Heart left ventricle (tissue), 16 donors: Measurements from ENCODE around the gene RYR3. TPM values are rescaled to one million over a fixed set of nuclear protein-coding genes. Genes with fewer than 3 reads are reported as not detected.

Experiments
- ATAC-seq, 4 donors: fragments of 200-7000 bp; cut with Tn5 transposase; one replicate each; pipeline ENCODE4 v1.9.1; 2020 to 2022; ENCODE audit warnings: moderate library complexity in 4 of 4, mild to moderate bottlenecking in 3 of 4, moderate number of reproducible peaks in 1 of 4
- DNase-seq, 5 donors: peaks; one replicate each; pipeline ENCODE4 v3.0.0-alpha.2; 2020
- H3K27ac ChIP-seq, 12 donors: fragments of 200-600 bp; sonication (generic) in 4 of 12; one replicate each; pipeline versions ENCODE4 v1.5.0 to v1.8.0; 2016 to 2022; ENCODE audit warnings: mild to moderate bottlenecking in 2 of 12
- H3K27me3 ChIP-seq, 9 donors: fragments of 200-600 bp; sonication (generic) in 2 of 9; one replicate each; pipeline versions ENCODE4 v1.5.1 to v1.8.0; 2016 to 2022; ENCODE audit warnings: mild to moderate bottlenecking in 3 of 9
- H3K36me3 ChIP-seq, 9 donors: fragments of 200-600 bp; sonication (generic) in 2 of 9; one replicate each; pipeline versions ENCODE4 v1.5.0 to v1.8.0; 2018 to 2022; ENCODE audit warnings: mild to moderate bottlenecking in 2 of 9
- H3K4me1 ChIP-seq, 12 donors: fragments of 200-600 bp; sonication (generic) in 4 of 12; one replicate each; pipeline versions ENCODE4 v1.5.0 to v1.8.0; 2016 to 2022; ENCODE audit warnings: mild to moderate bottlenecking in 3 of 12
- H3K4me3 ChIP-seq, 12 donors: fragments of 200-600 bp; sonication (generic) in 4 of 12; one replicate each; pipeline versions ENCODE4 v1.5.0 to v1.8.0; 2017 to 2022; ENCODE audit warnings: mild to moderate bottlenecking in 9 of 12, moderate library complexity in 4 of 12
- H3K9me3 ChIP-seq, 12 donors: fragments of 200-600 bp; sonication (generic) in 4 of 12; one replicate each; pipeline versions ENCODE4 v1.5.0 to v1.8.0; 2016 to 2022; ENCODE audit warnings: mild to moderate bottlenecking in 1 of 12
- POLR2A ChIP-seq, 2 donors: fragments of 450-650 bp; IDR thresholded peaks; one replicate each; pipeline ENCODE4 v1.6.1; 2017; ENCODE audit warnings: antibody characterized with exemption in 2 of 2, mild to moderate bottlenecking in 2 of 2, moderate library complexity in 2 of 2
- WGBS, 4 donors: extraction: QIAGEN DNeasy Blood & Tissue Kit in 2 of 4; methylation state at CpG; one replicate each; pipeline versions ENCODE4 v1.1.5 to v1.1.7; 2013 to 2018; 5-methylcytosine and 5-hydroxymethylcytosine counted together
- intact Hi-C, 10 donors: fragments of 100-400 bp; cut with DNase I; formaldehyde crosslinking; loops; one replicate each; pipeline versions ENCODE4 v1.11.1 to v1.14.2; 2022
- polyA plus RNA-seq, 2 donors: library from polyadenylated mRNA; stranded (reverse); fragments of 200-250 nt; gene quantifications; one replicate each; pipeline ENCODE4 v1.2.3, GENCODE V29; 2013
- total RNA-seq, 9 donors: library from RNA; depleted of rRNA in 2 of 9; stranded (reverse); fragments of >200 nt in 2 of 9; fragmentation: NEBNext Ultra II Directional in 3 of 9; extraction: Animal tissue kit (Norgen Biotek cat#: 25700) in 3 of 9; gene quantifications; one replicate each; pipeline versions ENCODE4 v1.1.0 to v1.2.4, GENCODE V29; 2016 to 2023
- TF ChIP-seq, protein P1 (sequence below), 12 donors: fragments of 200-600 bp; sonication (generic) in 4 of 12; IDR thresholded peaks; one replicate each; pipeline versions ENCODE4 v1.5.0 to v1.8.0; 2018 to 2022; ENCODE audit warnings: antibody characterized with exemption in 12 of 12, mild to moderate bottlenecking in 5 of 12
- donor health status: ischemic (EF 13 %, LVEDD 7.1; RV severe dilation, severe dysfunction).
- donor health status: healthy with polysubstance abuse.
- donor health status: DM: no; HTN: yes; CAD: no.
- donor health status: DM: no; HTN: no; CAD: no.
- donor health status: ischemic (EF 25% LVEDD 6.9; RV normal size, moderate dysfunction).
- donor health status: ischemic (EF 25% LVEDD 5.7; RV mildly dilated, moderate dysfunction).
- donor health status: healthy.
- donor health status: DM: yes; HTN: yes; CAD: no.
- donor health status: ischemic (EF 35%, LVEDD 5.7; RV mildly dilated, moderate dysfunction).
- donor health status: nonischemic (EF 11% LVEDD 7.7; RV severe dilation, severe dysfunction).
- donor health status: DM: yes; HTN: yes; CAD: no.
- donor health status: PGD.
- donor health status: ischemic (EF 29% LVEDD 5.4; RV normal size, mild dysfunction).
- donor health status: nonischemic (EF 23%, LVEDD 6.1; RV moderate dilation, normal function).

The RYR3 gene
- total and polyA plus RNA-seq, 11 donors = 0.01 to 0.35 (median 0.23) TPM; not detected in 2

DNA sequence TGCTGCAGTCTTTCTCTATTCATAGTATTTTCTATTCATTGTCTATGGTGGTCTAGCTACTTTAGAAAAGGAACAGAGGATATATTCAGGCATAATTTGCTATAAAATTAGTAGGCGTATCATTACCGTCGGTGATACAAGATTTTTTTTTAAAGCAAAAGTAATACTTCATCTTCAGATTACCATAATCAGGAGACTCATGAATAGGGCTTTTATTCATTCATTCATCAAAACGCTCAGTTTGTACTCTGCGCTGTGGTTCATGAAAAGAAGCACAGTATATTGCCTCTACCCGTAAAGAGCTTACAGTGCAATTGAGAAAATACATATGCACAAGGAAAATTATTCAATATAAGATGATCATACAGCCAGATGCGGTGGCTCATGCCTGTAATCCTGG, 520.9 kb downstream of the RYR3 start:
- Histone ChIP-seq H3K9me3 (peaks cover 0 to 10% (median 0%) of the 10 kb centered on the region in 12 donors), H3K27me3 (no peaks in the 10 kb centered on the region), H3K27ac (no peak overlapping the region), H3K4me1 (no peaks in the 10 kb centered on the region), H3K36me3 (no peaks in the 10 kb centered on the region), H3K4me3 (no peak overlapping the region)
- intact Hi-C loops = no loop called here
- no peak for DNase-seq
- TF ChIP-seq POLR2A (IDR thresholded peaks at IDR 0.05) = no peak
- TF ChIP-seq, protein P1, sequence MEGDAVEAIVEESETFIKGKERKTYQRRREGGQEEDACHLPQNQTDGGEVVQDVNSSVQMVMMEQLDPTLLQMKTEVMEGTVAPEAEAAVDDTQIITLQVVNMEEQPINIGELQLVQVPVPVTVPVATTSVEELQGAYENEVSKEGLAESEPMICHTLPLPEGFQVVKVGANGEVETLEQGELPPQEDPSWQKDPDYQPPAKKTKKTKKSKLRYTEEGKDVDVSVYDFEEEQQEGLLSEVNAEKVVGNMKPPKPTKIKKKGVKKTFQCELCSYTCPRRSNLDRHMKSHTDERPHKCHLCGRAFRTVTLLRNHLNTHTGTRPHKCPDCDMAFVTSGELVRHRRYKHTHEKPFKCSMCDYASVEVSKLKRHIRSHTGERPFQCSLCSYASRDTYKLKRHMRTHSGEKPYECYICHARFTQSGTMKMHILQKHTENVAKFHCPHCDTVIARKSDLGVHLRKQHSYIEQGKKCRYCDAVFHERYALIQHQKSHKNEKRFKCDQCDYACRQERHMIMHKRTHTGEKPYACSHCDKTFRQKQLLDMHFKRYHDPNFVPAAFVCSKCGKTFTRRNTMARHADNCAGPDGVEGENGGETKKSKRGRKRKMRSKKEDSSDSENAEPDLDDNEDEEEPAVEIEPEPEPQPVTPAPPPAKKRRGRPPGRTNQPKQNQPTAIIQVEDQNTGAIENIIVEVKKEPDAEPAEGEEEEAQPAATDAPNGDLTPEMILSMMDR (IDR thresholded peaks at IDR 0.05) = no peak
- WGBS, 4 donors = 86 to 93% (median 91%) methylated on average over 7 of the region's 7 CpGs
- ATAC-seq = no peak

DNA sequence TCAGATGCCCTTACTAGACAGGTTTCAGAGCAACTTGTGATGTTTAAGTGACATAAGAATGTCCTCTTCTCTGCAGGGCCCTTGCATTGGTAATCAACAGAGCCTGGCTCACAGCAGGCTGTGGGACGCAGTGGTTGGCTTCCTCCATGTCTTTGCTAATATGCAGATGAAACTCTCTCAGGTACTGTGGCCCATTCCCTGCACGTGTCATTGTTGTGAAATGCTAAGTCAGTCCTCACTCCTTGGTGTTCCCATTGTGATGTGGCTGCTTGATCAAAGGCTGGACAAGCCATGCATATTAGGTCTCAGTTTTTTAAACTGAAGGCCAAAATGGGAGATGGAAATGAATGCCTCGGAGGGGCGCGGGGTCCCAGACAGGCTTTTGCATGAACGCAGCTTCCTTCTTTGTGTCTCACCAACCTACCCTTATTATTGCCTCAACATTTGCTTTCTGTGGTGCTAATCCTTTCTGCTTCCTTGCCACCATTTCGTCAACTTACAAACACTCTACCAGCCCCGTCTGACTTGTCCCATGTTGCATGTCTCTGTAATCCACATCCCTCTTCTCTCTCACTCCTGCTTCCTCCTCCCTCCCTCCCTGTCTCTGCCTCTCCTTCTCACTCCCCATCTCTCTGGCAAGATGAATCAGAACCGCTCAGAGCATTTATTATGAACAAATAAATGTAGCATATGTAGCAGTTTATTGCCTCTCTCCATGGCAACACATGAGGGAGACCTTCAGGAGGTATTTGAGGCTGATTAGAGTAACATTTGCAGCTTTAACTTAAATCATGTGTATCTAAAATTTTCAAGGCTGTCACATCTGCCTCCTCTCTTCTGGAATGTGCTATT, 524.4 kb downstream of the RYR3 start:
- intact Hi-C loops = no loop called here
- H3K27ac ChIP-seq = no peak overlapping the region
- no peak for DNase-seq
- TF ChIP-seq, protein P1 (IDR thresholded peaks at IDR 0.05) = no peak
- TF ChIP-seq POLR2A (IDR thresholded peaks at IDR 0.05) = no peak
- H3K36me3 ChIP-seq = no peaks in the 10 kb centered on the region
- H3K9me3 ChIP-seq = no peaks in the 10 kb centered on the region
- peaks cover 0 to 3% (median 0%) of the 10 kb centered on the region in 12 donors for H3K4me1 ChIP-seq
- H3K27me3 ChIP-seq = no peaks in the 10 kb centered on the region
- no peak overlapping the region for H3K4me3 ChIP-seq
- no peak for ATAC-seq
- WGBS, 4 donors = 40 to 46% (median 44%) methylated on average over 9 of the region's 9 CpGs

DNA sequence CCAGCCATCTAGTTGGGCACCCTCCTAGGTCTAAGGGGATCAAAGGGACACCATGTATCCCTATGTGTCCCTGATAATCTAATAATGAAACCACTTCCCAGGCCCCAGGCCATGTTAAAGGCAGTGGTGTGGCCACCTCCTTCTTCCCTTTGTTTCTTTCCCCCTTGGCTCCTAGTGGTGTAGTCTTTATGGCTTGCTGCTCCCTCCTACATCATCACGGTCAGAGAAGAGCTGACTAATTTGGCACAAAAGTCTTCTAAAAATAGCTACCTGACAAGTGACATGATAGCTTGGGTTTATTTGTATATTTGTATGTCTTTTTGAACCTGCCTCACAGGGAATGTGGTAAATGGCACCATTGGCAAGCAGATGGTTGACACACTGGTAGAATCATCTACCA, 526.5 kb downstream of the RYR3 start:
- no peak overlapping the region for H3K4me3 ChIP-seq
- DNase-seq = no peak
- H3K4me1 ChIP-seq = peaks cover 0 to 3% (median 0%) of the 10 kb centered on the region in 12 donors
- intact Hi-C loops = no loop called here
- H3K9me3 ChIP-seq = no peaks in the 10 kb centered on the region
- no peak for ATAC-seq
- TF ChIP-seq POLR2A (IDR thresholded peaks at IDR 0.05) = no peak
- TF ChIP-seq, protein P1 (IDR thresholded peaks at IDR 0.05) = no peak
- no peaks in the 10 kb centered on the region for H3K27me3 ChIP-seq
- H3K27ac ChIP-seq = no peak overlapping the region
- no peaks in the 10 kb centered on the region for H3K36me3 ChIP-seq
- WGBS, 4 donors = 30 to 50% (median 40%) methylated on average over 1 of the region's 1 CpG

DNA sequence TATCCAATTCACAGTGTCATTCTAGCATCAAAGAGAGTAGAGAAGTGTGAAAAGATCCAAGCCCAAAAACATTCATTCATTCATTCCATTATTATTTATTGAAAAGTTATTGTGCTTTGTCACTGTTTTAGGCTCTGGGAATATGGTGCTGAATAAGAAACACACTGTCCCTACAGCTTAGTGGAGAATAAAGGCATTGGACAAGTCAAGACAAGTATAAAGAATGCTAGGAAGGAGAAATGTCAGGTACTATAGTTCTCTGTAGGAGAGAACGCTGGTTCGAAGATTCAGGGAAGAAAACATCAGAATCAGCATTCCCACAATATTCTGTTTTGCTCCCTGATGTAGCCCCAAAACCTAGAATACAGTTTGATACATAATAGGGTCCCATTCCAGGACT, 528.8 kb downstream of the RYR3 start:
- intact Hi-C loops = no loop called here
- DNase-seq = no peak
- ATAC-seq = no peak
- no peaks in the 10 kb centered on the region for H3K36me3 ChIP-seq
- no peak overlapping the region for H3K27ac ChIP-seq
- WGBS, 4 donors = 92 to 99% (median 92%) methylated on average over 2 of the region's 2 CpGs
- H3K27me3 ChIP-seq = no peaks in the 10 kb centered on the region
- H3K9me3 ChIP-seq = no peaks in the 10 kb centered on the region
- TF ChIP-seq, protein P1 (IDR thresholded peaks at IDR 0.05) = no peak
- no peak for TF ChIP-seq POLR2A (IDR thresholded peaks at IDR 0.05)
- peaks cover 0 to 3% (median 0%) of the 10 kb centered on the region in 12 donors for H3K4me1 ChIP-seq
- H3K4me3 ChIP-seq = no peak overlapping the region
